ENCODE data around the gene NOD2. TPM values are rescaled to one million over a fixed set of nuclear protein-coding genes. Genes with fewer than 3 reads are reported as not detected.

NOD2 gene
- total RNA-seq, 1 donor from 2014 or later: 0.12 TPM

GRCh38 chr16:50652836-50653425 is 40.5 kb upstream of the NOD2 start:
- no peak for TF ChIP-seq CTCF (conservative IDR thresholded peaks at IDR 0.05; ENCODE audit: low read depth, low read length)
- DNase-seq (ENCODE audit: low read depth): no peak
- H3K4me3 ChIP-seq (ENCODE audit: low read depth, low read length): no peak overlapping the region

GRCh38 chr16:50653633-50654519 is 39.5 kb upstream of the NOD2 start:
- TF ChIP-seq CTCF (conservative IDR thresholded peaks at IDR 0.05; ENCODE audit: low read depth, low read length): no peak
- H3K4me3 ChIP-seq (ENCODE audit: low read depth, low read length): no peak overlapping the region
- DNase-seq (ENCODE audit: low read depth): no peak

- H3K4me3 ChIP-seq (ENCODE audit: low read depth, low read length): no peak overlapping the region
- DNase-seq (ENCODE audit: low read depth): no peak
- no peak for TF ChIP-seq CTCF (conservative IDR thresholded peaks at IDR 0.05; ENCODE audit: low read depth, low read length)
These were observed 37.8 kb upstream of the NOD2 start for GRCh38 chr16:50655558-50656055.

- no peak for TF ChIP-seq CTCF (conservative IDR thresholded peaks at IDR 0.05; ENCODE audit: low read depth, low read length)
- DNase-seq (ENCODE audit: low read depth): no peak
These were observed 36.2 kb upstream of the NOD2 start for GRCh38 chr16:50657241-50657640.

GRCh38 chr16:50659806-50660205 is 33.6 kb upstream of the NOD2 start:
- DNase-seq (ENCODE audit: low read depth): no peak
- TF ChIP-seq CTCF (conservative IDR thresholded peaks at IDR 0.05; ENCODE audit: low read depth, low read length): no peak

More at GRCh38 chr16:50657241-50657640, 36.2 kb upstream of the NOD2 start:
- no peak overlapping the region for H3K4me3 ChIP-seq (ENCODE audit: low read depth, low read length)

GRCh38 chr16:50662306-50662940 is 31.0 kb upstream of the NOD2 start:
- DNase-seq (ENCODE audit: low read depth): no peak
- no peak overlapping the region for H3K4me3 ChIP-seq (ENCODE audit: low read depth, low read length)
- TF ChIP-seq CTCF (conservative IDR thresholded peaks at IDR 0.05; ENCODE audit: low read depth, low read length): no peak

More at GRCh38 chr16:50659806-50660205, 33.6 kb upstream of the NOD2 start:
- H3K4me3 ChIP-seq (ENCODE audit: low read depth, low read length): no peak overlapping the region
